HG03354 (cell line): ENCODE data around the gene HHAT.

Experiments used
- ATAC-seq: cut with Tn5 transposase; IDR thresholded peaks from one replicate; pipeline ENCODE4 v1.9.1; 2021; ENCODE audit warnings: mild to moderate bottlenecking; ENCODE audit not compliant: unreplicated experiment, poor library complexity, severe bottlenecking

Gene HHAT

GRCh38 chr1:210616356-210616755 lies 287.7 kb downstream of the HHAT start:
- ATAC-seq = no peak

DNA sequence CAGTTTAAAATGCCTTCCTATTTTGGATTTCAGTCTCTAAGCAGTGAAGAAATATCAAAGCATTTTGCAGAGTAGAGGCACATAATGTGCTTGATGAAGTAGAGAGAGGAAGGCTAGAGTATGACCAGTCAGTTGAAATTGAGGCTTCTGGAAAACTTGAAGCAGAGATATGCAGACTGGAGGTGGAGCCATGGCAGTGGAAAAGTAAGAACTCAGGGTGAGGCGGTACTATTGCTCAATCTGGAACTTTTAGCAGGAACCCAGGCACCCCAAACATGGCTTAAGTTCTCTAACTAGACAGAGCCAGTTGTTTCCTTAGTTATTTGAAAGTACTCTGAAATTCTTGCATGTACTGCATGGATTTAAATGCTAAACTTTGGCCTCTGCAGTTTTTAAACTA lies 288.6 kb downstream of the HHAT start:
- no peak for ATAC-seq

DNA sequence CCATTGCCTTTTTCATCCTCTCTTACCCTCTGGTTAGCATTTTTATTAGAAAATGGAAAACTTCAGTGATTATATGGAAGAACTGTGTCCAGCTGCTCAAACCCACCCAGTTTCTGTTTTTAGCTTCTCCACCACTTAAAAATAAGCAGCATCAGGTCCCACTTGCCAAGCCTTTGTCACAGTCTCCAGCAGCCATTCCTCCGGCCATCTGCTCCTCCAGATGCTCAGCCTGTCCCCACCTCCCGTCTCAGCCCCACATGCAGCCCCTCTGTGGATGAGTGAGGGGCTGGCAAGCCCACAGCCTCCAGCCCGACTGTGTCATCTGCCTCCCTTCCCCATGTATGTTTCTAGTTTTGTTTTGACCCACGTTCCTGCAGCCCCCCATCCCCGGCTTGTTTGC lies 289.7 kb downstream of the HHAT start:
- ATAC-seq = no peak

DNA sequence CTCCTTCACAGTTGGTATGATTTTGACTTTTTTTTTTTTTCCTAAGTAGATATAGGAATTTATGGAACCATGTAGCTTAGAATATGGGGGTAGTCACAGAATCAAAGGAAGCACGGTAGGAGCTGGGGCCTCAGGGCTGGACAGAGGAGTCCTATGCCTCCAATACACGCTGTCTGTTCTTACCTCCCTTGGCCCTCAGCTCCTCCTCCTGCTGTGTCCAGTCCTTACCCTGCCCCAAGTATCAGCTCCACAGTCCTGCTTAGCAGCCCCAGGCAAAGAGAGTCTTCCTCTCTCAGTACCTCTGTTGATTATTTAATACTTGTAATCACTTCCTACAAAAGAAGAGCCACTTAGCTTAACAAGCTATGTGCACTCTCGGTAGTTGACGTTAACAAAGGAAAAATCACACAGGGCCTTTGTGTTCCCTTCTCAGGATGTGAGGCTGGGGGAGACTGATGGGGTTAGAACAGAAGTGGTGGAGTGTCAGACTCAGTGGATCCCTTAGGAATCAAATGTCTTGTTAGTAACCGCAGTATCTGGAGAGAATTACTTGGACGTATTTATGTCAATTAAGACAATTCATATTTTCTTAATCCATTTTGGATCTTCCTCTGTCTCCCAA lies 292.3 kb downstream of the HHAT start:
- ATAC-seq = no peak

DNA sequence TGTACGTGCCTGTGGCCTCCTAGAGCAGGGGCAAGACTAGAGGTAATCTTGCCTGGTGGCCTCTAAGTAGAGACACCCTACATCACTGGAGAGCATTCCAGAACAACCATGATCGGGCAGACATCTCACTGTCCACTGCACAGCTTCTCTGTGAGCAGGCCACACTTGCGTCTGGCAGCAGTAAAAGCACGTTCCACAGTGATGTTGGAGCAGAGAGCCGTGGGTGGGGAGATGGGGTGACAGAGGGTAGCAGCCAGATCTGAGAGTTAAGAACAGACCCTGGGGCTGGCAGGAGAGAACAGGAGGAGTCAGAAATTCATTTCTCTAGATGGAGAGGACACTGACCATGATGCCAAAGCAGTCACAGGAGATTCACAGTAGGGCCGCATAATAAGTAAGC lies 293.0 kb downstream of the HHAT start:
- ATAC-seq = no peak

DNA sequence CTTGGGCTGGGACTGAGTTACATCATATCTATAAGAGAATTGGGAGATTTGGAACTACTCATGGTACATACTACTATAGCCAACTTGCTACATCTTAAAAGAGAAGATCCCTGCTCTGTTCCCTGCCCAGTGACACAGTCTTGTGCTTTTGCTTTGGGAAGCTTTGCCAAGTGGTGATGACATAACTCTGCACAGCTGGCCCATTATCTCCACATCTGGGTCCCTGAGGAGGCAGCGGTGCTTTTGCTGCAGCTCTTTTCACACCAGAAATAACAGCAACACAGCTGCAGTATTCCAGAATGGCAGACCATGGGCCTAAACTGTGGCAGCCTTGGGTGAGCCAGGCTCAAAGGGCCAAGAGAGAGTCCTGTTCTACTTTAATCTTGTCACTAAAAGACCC lies 296.0 kb downstream of the HHAT start:
- ATAC-seq = no peak

DNA sequence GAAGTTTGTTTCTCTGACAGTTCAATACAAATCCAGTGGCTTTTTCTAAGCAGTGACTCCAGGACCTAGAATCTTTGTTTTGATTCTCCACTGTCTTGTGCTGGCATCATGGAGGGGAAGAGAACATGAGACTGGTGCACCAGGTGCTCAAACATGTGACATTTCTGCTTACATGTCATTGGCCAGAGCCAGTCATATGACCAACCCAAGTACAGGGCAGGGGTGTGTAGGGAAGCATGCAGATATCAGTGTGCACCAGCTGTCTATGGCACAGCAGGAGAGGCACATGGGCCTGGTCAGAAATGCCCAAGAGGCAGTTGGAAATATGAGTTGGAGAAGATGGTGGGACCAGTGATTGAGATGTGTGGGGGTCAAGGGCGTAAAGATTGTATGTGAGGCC lies 297.0 kb downstream of the HHAT start:
- ATAC-seq = no peak

- no peak for ATAC-seq
Measured at GRCh38 chr1:210626341-210626740, 297.6 kb downstream of the HHAT start.

- ATAC-seq = no peak
Measured at GRCh38 chr1:210627755-210628154, 299.1 kb downstream of the HHAT start.

DNA sequence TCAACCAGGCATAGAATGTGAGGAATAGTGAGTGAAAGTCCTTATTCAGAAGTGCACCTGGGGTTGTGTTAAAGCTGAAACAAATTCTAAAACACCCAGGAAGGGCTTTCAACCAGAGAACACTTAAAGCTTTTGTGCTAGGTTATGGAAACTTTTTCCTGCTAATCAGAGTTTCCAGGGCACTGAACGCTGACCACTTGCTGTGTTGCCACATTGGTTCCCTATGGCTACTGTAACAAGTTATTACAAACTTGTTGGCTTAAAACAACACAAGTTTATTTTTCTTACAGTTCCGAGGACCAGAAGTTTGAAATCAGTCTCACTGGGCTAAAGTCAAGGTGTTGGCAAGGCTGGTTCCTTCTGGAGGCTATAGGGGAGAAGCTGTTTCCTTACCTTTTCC lies 300.6 kb downstream of the HHAT start:
- ATAC-seq = no peak

- no peak for ATAC-seq
Measured at GRCh38 chr1:210631399-210631798, 302.7 kb downstream of the HHAT start.

DNA sequence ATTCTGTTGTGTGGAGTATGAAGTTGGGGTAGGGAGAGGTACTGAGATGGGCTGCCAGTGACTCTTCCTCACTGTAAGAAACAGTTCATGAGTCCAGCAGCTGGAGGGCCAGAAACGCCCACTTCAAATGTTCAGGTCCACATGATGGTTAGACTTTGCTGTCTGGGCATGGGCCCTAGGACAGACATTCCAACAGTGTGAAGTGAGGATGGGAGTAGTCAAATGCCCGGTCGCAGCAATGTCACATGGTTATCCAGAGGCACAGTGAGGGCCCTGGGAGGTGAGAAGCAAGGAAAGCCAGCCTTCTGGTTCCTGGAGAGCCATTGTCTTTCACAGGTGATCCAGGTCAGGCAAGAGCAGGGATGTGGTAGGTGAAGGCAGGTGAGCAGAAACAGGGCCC lies 304.4 kb downstream of the HHAT start:
- no peak for ATAC-seq

DNA sequence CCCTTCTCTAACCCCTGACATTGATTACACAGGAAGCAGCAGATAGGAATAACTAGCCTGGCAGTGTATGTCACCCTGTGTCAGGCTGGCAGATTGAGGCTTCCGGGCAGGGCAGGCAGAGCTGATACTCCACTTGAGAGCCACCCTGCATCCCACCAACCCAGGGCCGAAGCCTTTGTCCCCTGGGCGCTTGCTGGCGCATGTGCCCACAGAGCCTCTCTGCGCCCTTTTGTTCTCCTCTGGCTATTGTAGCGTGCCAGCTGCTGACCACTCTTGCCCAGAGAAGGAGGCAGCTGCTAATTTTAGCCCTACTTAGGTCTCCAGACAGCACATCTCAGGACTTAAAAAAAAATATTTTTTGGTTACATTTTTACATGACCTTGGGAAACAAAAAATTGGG lies 304.9 kb downstream of the HHAT start:
- no peak for ATAC-seq

DNA sequence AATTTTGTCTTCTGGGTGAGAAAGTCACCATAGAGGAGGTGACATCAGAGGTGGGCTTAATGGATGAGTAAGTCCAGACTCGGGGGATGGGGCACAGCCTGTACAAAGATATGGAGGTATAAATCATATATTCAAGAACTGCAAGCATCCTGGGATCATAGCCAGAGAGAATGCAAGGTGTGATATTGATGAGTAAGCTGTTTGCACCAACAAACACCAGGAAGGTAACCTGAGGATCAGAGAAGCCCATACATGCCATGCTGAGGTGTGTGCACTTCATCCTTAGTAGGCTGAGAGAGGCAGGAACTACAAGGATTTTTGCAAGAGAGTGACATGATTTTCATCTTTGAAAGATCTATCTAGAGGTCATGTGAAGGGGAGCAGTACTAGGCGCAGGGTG lies 306.4 kb downstream of the HHAT start:
- no peak for ATAC-seq

DNA sequence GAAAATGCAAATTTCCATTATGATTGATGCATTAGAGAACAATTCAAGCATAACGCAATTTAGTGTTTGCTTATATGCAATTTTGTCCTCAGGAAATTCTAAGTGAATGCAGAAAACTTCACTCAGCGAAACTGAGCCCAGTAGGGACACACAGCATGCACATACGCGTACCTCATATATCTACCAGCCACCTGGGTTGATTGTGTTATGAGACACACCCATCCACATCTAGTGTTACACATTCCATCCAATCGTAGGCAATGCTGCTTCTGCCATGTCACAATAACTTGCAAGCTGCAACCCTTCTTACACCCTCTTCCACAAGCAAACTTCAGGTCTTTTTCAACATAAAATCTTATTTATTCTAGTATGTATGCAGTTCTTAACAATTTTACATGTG lies 312.9 kb downstream of the HHAT start:
- ATAC-seq = no peak

GRCh38 chr1:210645582-210646257 lies 317.0 kb downstream of the HHAT start:
- no peak for ATAC-seq

GRCh38 chr1:210646258-210646616 lies 317.5 kb downstream of the HHAT start:
- ATAC-seq = no peak

DNA sequence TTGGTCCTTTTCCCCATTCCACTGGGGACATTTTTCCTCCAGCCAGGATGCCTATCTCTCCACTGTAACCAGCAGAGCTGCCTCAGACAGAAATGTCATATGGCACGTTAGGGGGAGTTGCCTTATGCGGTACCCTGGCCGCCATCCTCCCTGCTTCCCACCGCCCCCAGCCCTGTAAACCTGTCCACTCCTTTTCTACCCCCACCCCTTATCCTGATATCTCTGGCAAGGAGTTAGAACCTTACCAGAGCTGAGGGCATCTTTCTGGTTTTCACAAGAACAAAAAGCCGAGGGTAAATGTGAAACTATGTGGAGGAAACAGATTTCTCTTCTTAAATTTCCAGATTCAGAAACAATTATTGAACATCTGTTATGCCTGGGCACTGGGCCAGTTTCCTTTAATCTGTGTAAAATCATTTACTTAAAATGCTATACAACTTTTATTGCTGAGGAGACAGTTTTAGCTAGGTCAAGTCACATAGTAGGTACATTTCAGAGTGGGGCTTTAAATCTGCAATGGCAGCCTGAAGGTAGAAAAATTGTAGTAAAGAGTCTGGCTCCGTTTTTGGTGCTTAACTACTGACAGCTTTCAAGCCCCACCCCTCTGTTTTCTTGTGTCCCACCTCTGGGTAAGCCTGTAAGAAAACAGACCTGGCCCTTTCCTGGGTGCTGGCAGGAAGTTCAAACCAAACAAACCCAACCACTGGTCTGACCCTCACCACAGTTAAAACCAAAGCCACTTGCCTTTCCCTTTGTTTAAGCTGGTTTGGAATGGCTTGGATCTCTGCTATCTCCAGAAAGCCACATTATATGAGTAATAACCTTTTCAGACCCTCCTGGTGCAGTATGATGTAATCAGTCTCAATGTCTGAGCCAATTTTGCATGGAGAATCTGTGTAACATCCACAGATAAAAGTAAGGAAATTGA lies 319.0 kb downstream of the HHAT start:
- no peak for ATAC-seq

DNA sequence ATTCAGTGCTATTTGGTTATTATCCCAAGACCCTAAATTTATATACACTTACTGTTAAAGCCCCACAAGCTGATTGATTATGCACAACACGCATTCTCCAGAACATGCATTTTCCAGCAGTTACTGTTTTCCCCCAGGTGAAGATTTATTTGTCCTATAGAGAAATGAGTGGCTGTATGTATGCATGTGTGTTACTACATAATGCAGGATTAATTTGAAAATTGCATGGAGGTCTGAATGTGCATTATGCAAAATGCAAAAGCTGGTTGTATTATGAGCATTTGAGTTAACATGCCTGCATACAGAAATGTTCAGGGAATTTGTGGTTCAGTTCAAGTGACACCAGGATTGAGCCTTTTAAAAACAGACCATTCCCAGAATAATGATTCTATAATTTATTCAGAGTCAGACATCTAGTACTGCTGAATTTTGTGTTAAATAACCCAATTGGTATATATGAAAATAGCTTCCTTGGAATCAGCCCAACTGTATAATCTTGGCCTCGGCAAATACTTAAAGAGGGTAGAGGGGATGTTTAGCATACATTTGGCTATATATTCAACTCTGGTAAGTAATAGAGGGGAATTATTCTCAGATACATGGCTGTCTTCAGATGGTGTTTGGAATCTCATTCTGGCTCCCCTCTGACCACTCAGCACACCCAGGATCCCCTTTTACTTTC lies 320.0 kb downstream of the HHAT start:
- no peak for ATAC-seq

- no peak for ATAC-seq
Measured at GRCh38 chr1:210650403-210650802, 321.7 kb downstream of the HHAT start.
